Measurements from ENCODE around the gene AFAP1. TPM values are rescaled to one million over a fixed set of nuclear protein-coding genes. Genes with fewer than 3 reads are reported as not detected.

The AFAP1 gene
- total RNA-seq, 1 donor from 2014 or later: 67.9 TPM

- no peak overlapping the region for H3K4me3 ChIP-seq (ENCODE audit: insufficient read depth, low read depth, low read length)
- no peak overlapping the region for H3K4me3 Mint-ChIP-seq (ENCODE audit: unreplicated experiment)
- no peaks in the 10 kb centered on the region for H4K20me1 ChIP-seq (ENCODE audit: insufficient read depth, low read length)
- peak overlapping the region; percentile 50 for H3K4me2 ChIP-seq (ENCODE audit: low read length)
- H3K27me3 Mint-ChIP-seq (ENCODE audit: low read depth, unreplicated experiment): peaks cover 55% of the 10 kb centered on the region
- peaks cover 14% of the 10 kb centered on the region for H3K36me3 Mint-ChIP-seq (ENCODE audit: low read depth, unreplicated experiment)
- H3K9ac ChIP-seq (ENCODE audit: low read length): no peak overlapping the region
- H3K4me1 Mint-ChIP-seq (ENCODE audit: low read depth, unreplicated experiment): no peaks in the 10 kb centered on the region
- no peaks in the 10 kb centered on the region for H3K4me1 ChIP-seq (ENCODE audit: insufficient read depth, low read length)
- H3K27ac Mint-ChIP-seq (ENCODE audit: unreplicated experiment): no peak overlapping the region
- no peaks in the 10 kb centered on the region for H3K79me2 ChIP-seq (ENCODE audit: insufficient read depth, low read length)
- no peak overlapping the region for H2AFZ ChIP-seq (ENCODE audit: low read depth, low read length)
- TF ChIP-seq CTCF (IDR thresholded peaks at IDR 0.05; ENCODE audit: insufficient read depth, low read depth, low read length): peak; percentile 49
- TF ChIP-seq EZH2 (IDR thresholded peaks at IDR 0.05; ENCODE audit: insufficient read depth, low read length): no peak
- DNase-seq (ENCODE audit: low read depth) (no peak), FAIRE-seq (no peak)
- peaks cover 10% of the 10 kb centered on the region for H3K9me3 Mint-ChIP-seq (ENCODE audit: unreplicated experiment)
- peaks cover 5% of the 10 kb centered on the region for H3K27me3 ChIP-seq (ENCODE audit: insufficient read depth, low read length)
- H3K9me3 ChIP-seq (ENCODE audit: insufficient read depth, low read depth, low read length): no peaks in the 10 kb centered on the region
- H3K36me3 ChIP-seq (ENCODE audit: insufficient read depth, low read length): no peaks in the 10 kb centered on the region
- no peak overlapping the region for H3K27ac ChIP-seq (ENCODE audit: low read depth, low read length)
Observed at GRCh38 chr4:7719354-7720174, 220.1 kb downstream of the AFAP1 start.

- peaks cover 5% of the 10 kb centered on the region for H3K27me3 ChIP-seq (ENCODE audit: insufficient read depth, low read length)
- Mint-ChIP-seq H3K4me1 (ENCODE audit: low read depth, unreplicated experiment) (no peaks in the 10 kb centered on the region), H3K36me3 (ENCODE audit: low read depth, unreplicated experiment) (peaks cover 21% of the 10 kb centered on the region), H3K27me3 (ENCODE audit: low read depth, unreplicated experiment) (peaks cover 58% of the 10 kb centered on the region), H3K9me3 (ENCODE audit: unreplicated experiment) (peaks cover 9% of the 10 kb centered on the region), H3K4me3 (ENCODE audit: unreplicated experiment) (no peak overlapping the region), H3K27ac (ENCODE audit: unreplicated experiment) (no peak overlapping the region)
- no peak for TF ChIP-seq CTCF (IDR thresholded peaks at IDR 0.05; ENCODE audit: insufficient read depth, low read depth, low read length)
- no peak for TF ChIP-seq EZH2 (IDR thresholded peaks at IDR 0.05; ENCODE audit: insufficient read depth, low read length)
- H2AFZ ChIP-seq (ENCODE audit: low read depth, low read length): no peak overlapping the region
- DNase-seq (ENCODE audit: low read depth) (no peak), FAIRE-seq (no peak)
- H3K4me1 ChIP-seq (ENCODE audit: insufficient read depth, low read length): no peaks in the 10 kb centered on the region
- H4K20me1 ChIP-seq (ENCODE audit: insufficient read depth, low read length): no peaks in the 10 kb centered on the region
- no peak overlapping the region for H3K4me3 ChIP-seq (ENCODE audit: insufficient read depth, low read depth, low read length)
- H3K79me2 ChIP-seq (ENCODE audit: insufficient read depth, low read length): no peaks in the 10 kb centered on the region
- no peak overlapping the region for H3K4me2 ChIP-seq (ENCODE audit: low read length)
- H3K9me3 ChIP-seq (ENCODE audit: insufficient read depth, low read depth, low read length): no peaks in the 10 kb centered on the region
- H3K9ac ChIP-seq (ENCODE audit: low read length): no peak overlapping the region
- no peak overlapping the region for H3K27ac ChIP-seq (ENCODE audit: low read depth, low read length)
- H3K36me3 ChIP-seq (ENCODE audit: insufficient read depth, low read length): no peaks in the 10 kb centered on the region
Observed at GRCh38 chr4:7717946-7718490, 221.6 kb downstream of the AFAP1 start.

GRCh38 chr4:7717161-7717560, 222.5 kb downstream of the AFAP1 start:
- H3K4me3 ChIP-seq (ENCODE audit: insufficient read depth, low read depth, low read length): no peak overlapping the region
- Mint-ChIP-seq H3K9me3 (ENCODE audit: unreplicated experiment) (peaks cover 9% of the 10 kb centered on the region), H3K4me1 (ENCODE audit: low read depth, unreplicated experiment) (no peaks in the 10 kb centered on the region), H3K36me3 (ENCODE audit: low read depth, unreplicated experiment) (peaks cover 24% of the 10 kb centered on the region), H3K27me3 (ENCODE audit: low read depth, unreplicated experiment) (peaks cover 59% of the 10 kb centered on the region), H3K4me3 (ENCODE audit: unreplicated experiment) (no peak overlapping the region), H3K27ac (ENCODE audit: unreplicated experiment) (no peak overlapping the region)
- no peaks in the 10 kb centered on the region for H3K36me3 ChIP-seq (ENCODE audit: insufficient read depth, low read length)
- H3K4me2 ChIP-seq (ENCODE audit: low read length): no peak overlapping the region
- H3K27me3 ChIP-seq (ENCODE audit: insufficient read depth, low read length): peaks cover 5% of the 10 kb centered on the region
- no peaks in the 10 kb centered on the region for H3K4me1 ChIP-seq (ENCODE audit: insufficient read depth, low read length)
- H3K9me3 ChIP-seq (ENCODE audit: insufficient read depth, low read depth, low read length): no peaks in the 10 kb centered on the region
- no peak for FAIRE-seq
- H3K27ac ChIP-seq (ENCODE audit: low read depth, low read length): no peak overlapping the region
- TF ChIP-seq CTCF (IDR thresholded peaks at IDR 0.05; ENCODE audit: insufficient read depth, low read depth, low read length) (no peak), EZH2 (IDR thresholded peaks at IDR 0.05; ENCODE audit: insufficient read depth, low read length) (no peak)
- H3K9ac ChIP-seq (ENCODE audit: low read length): no peak overlapping the region
- H2AFZ ChIP-seq (ENCODE audit: low read depth, low read length): no peak overlapping the region
- no peaks in the 10 kb centered on the region for H4K20me1 ChIP-seq (ENCODE audit: insufficient read depth, low read length)
- H3K79me2 ChIP-seq (ENCODE audit: insufficient read depth, low read length): no peaks in the 10 kb centered on the region
- no peak for DNase-seq (ENCODE audit: low read depth)

Data from astrocyte (in vitro differentiated cells and primary cell).